COR-L47 (cell line): ENCODE data around the gene BTAF1.
"Not testable (repeated sequence)": the region's sequence is repeated elsewhere in the genome, so short reads cannot be mapped to it uniquely, and the experiment has no call there.

Experiments
- DNase-seq: peaks from one replicate; lab custom pipeline; 2025; lab: John Stamatoyannopoulos, UW

Gene BTAF1

DNA sequence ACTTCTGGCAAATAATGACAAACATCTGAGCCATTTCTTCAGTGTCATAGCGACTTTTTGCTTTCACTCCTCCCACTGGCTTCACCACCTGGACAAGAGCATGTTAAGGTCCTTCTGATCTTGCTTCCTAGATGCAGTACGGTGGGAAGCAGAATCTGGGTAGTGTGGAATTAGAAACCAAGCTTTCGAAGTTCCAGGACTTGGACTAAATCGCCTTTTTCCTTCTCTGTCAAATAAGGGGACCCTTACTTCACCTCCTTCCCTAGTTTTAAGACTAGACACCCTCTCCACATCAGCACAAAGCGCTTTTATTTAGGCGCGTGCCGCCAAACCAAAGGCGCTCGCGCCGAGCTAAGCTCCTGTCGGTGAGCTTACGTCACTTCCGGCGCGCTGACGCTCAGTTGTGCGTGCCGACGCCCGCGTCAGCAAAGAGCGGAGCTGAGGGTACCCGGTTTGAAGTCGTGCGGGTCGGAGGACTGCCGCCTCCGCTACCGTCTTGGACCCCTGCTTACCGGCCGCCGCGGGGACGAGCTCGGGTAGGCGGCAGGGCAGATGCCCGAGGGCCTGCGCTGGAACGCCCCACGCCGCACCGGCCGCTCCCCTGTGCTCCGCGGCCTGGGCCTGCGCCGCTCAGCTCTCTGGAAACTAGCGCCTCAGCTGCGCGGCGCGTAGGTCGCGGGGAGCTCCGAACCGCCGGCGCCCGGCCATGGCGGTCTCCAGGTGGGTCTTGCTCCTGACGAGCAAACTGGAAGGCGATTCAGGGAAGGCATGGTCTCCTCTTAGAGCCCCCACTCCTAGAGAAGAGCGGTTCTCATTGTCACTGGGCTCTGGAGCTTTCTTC lies at the start of gene BTAF1:
Gene BTAF1, plus strand, starts transcription at position 400 of the 841 bp plus-strand sequence. Its CDS starts 307 bp downstream, at position 707.
- peak; percentile 78 for DNase-seq

DNA sequence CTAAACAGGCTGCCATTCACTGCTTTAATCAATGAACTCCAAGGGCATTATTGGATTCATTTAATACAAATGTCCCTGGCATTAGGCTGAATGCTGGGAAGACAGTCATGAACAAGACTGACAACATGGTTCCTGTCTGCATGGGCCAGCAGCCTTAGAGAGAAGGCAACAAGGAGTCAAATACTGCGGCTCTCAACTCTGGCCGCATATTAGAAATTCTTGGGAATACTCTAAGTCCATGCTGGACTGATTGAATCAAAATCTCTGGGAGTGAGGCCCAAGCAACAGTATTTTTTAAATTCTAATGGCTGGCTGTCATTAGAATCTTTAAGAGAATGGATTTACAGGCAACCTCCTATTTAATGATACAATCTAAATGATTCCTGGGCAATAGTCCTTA lies 48.4 kb upstream of the BTAF1 start:
- DNase-seq, result no peak

DNA sequence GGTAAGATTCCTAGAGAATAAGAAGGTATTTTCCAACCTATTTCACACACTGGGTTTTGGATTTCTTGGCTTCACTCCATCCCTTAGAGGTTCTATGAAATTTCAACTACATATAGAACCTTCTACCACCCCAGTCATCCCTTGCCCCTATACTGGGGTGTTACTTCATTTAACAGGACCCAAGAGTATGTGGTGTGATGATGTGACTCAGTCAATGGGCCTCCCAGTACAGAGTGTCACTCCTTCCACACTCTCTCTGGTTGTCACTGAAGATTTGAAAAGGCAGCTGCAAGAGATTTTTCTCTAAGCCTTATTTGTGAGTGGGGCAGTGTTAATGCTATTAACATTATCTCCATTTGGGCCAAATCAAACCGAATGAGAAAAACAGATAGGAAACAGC lies 47.8 kb upstream of the BTAF1 start:
- no peak for DNase-seq

DNA sequence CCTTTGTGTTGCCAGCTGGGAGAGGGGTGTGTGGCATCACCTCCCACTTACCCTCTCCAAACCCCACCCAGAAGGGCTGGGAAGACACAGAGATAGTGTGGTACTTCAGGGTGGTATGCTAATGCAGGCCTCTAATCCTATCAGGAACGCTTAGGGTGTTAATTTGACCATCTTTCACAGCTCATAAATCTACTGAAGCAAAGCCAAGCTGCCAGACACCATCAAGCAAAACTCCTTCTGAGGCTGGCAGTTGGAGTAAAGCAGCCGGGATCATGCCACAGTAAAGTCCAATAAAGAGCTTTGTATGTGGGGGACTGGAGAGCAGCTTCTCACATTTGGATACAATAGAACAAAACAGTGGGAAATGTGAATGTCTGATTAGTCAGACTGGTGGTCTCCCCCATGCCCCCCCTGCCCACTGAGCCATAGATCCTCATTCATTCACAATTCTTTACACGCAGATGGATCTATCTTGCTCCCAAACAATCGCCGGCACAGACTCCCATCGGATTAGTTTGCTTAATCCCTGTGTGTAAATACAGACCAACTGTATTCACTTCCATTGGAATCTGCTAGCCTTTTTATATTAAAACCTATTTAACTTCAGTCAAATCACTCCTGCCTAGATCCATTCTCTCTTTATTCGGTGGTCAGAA lies 43.9 kb upstream of the BTAF1 start:
- DNase-seq, result no peak

DNA sequence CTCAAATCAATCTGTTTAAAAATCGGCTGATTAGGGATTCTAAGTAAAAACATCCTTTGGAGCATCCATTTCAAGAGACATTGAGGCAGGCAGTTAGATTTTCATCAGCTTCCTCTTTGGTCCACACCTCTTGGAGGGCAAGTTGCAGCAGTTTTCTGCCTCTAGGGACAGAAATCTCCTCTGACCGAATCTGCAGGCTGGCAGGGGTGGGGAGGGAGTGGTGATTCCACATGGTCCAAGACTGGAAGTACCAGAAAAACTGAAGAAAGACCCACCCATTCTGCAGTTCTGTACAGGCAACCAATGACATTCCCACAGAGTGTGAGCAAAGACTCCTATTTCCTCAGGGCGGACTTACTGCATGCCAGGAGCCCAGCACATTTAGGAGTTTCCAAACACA lies 43.3 kb upstream of the BTAF1 start:
- DNase-seq, result no peak

DNA sequence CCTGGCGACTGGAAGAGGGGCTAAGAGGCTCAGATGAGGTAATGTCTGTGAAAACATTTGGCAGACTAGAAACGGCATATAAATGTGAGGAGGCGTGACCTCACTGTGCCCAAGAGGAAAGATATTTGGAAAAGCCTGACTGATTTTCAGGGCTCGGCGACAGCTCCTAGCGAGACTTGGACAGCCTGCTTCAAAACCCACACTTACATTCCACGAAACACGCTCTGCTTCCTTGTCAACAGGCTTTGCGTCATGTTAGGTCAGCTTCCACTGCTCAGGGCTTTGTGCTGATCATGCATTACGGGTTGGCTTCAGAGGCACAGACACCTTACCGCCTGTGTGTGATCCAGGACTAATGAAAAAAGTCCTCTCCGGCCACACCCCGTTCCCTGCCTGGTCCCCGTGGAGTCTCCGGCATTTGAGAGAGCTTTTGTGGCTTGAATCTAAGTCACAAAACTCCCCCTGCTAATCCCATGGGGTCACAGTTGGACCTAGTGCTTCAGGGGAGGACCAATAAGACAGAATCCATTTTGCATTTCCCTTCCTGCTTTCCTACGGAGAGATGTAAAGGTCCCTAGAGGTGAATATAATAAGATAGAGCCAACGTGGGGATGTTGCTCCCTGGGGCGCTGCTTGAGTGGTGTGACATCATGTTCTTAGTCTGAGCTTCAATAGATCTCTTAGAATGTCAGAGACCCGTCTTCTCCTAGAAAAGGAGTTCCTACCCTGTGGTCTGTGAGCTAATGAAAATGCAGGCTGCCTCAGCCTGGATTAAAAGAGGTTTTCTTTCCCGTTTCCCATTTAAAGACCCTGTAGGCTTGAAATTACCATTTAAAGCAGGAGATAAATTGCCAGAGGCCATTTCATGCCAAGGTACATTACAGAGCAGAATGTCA lies 39.8 kb upstream of the BTAF1 start:
- no peak for DNase-seq

DNA sequence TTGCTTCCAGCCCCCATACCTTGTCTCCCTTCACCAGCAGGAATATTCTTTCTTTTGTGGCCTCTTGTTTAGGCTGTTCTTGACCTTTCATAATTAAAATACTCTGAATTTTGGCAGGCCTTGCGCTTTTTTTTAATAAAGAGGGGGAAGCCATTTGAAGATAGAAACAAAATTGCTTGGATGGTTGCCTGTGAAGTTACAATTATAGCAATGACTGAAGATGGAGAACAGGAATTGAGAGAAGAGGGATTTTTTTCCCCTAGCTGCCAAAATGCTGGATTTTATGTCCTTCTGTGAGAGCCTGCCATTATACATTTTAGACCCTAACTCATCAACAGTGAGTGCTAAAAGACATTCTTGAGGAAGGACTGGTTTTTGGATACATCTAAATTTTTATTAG lies 39.0 kb upstream of the BTAF1 start:
- no peak for DNase-seq

DNA sequence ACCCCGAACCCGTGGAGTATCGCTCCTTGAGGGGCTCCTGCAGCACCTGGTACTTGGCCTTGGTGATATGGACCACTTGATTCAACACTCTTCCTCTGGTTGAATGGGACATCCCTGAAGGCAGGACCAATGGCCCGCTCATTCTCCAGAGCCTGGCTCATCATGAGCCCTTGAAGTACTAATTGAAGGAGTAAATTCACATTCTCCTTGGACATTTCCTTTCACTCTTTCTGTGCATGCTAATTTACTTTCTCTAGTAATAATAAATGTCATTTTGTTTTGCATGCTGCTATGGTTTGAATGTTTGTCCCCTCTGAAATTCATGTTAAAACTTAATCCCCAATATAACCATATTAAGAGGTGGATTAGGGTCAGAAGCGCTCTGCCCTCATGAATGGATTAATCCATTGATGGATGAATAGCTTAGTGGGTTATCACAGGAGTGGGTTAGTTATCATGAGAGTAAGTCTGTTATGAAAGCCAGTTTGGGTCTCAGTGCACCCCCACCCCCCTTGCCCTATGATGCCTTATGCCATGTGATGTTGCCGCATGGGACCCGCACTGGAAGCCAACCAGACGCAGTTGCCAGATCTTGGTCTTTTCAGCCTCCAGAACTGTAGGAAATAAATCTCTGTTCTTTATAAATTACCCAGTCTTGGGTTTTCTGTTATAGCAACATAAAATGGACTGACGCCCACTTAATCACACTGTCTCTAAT lies 38.0 kb upstream of the BTAF1 start:
- no peak for DNase-seq

DNA sequence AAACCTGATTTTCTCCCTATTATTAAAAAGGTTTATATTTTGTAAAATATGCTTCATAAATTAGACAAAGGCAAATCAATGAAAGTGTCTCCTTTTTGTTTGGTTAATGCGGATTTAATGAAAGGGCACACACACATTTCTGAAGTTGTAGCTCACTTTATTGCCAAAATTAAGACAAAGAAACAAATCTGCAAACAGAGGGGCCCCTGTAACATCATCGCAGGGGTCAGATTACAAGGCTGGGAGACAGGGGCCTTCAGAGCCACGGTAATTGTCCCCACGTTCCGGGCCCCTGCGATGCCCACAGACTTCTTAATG lies 36.7 kb upstream of the BTAF1 start:
- DNase-seq, result no peak

DNA sequence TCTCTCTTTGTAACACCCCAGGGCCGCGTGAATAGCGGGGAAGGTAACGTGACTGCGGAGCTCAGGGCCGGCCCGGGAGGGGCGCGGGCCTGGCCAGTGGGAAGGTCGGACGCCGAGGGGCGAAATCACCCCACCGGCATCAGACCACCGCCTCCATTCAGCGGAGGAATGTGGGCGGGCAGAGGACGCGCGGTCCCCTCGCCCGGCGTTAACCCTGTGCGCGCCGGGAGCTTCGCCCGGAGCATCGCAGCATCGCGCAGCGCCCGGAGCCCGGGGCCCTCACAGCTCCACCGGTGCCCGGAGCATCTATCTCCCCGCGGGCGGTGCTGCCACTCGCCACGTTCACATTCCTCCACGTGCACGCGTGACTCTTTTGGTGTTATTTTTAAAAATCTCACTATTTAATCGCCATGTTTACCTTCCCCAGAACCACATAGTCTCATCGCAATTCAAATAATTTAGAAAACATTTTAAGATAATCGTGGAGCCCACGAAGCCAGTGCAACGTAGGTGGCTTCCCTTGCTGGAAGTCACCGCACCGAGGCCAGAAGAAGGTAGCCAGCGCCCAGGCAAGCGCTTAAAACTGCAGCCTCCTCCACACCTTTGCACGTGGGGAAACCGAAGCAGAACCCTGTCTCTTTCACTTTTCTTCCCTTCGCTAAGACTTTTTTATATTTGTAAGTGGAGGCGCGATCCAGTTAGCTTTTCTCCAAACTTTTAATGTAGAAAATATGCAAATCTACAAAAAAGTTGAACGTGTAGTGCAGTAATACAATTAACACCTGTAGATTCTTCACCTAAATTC lies 36.1 kb upstream of the BTAF1 start:
- DNase-seq, result no peak

DNA sequence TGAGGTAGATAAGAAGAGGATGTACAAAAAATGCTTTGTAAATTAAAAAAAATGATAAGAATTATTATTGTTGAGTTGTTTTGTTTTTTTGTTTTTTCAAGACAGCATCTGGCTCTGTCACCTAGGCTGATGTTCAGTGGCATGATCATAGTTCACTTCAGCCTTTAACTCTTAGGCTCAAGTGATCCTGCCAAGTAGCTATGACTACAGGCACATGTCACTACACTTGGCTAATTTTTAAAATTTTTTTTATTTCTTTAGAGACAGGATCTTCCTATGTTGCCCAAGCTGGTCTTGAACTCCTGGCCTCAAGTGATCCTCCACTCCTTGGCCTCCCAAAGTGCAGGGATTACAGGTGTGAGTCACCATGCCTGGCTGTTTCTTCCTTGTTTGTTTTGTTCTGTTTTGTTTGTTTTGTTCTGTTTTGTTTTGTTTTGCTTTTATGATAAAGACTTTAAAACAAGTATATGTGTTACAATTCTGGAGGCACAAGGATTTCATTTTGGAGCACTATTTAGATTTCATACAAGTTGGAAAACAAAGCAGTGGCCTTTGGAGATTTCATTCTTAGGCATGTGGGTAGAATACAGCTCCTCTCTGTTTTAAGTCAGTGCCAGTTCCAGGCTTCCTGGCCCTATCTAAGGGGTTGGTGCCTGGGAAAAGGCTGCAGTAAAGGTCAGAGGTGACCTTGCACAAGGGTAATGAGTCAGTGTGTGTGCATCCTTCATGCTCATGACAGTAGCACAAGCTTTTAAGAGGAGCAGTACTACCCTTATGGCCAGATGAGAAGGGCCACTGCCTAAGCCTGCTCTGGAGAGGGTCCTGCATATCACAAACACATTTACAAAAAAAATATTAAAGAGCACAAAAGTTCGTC lies 32.2 kb upstream of the BTAF1 start:
- DNase-seq, result no peak

DNA sequence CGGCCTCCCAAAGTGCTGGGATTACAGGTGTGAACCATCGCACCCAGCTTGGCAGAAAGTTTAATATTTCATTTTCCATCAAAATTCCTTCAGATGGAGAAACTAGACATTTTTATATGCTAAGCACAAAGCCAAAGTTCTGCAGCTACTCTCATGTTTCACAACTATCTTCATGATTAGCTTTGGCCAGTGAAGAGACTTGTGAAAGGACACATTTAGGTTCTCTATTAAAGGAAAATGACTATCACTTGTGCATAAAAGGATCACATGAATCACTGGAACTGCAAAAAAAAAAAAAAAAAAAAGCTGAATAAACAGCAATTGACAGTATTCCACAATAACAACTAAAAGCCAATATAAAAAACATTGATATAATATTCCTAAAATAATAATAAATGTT lies 30.5 kb upstream of the BTAF1 start:
- DNase-seq, result no peak

DNA sequence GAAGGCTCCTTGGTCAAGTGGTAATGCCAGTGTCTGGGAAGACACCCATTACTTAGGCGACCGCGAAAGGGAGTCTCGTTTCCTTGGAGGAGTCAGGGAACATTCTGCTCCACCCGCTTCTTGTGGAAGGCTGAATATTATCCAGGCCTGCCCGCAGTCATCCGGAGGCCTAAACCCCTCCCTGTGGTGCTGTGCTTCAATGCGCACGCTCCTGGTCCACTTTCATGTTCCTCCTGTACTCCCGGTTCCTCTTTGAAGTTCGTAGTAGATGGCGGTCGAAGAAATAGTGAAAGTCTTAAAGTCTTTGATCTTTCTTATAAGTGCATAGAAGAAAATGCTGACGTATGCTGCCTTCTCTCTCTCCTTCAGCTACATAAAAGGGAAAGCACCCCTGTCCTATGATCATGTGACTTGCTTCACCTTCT lies 29.3 kb upstream of the BTAF1 start:
- not testable (repeated sequence) for DNase-seq

DNA sequence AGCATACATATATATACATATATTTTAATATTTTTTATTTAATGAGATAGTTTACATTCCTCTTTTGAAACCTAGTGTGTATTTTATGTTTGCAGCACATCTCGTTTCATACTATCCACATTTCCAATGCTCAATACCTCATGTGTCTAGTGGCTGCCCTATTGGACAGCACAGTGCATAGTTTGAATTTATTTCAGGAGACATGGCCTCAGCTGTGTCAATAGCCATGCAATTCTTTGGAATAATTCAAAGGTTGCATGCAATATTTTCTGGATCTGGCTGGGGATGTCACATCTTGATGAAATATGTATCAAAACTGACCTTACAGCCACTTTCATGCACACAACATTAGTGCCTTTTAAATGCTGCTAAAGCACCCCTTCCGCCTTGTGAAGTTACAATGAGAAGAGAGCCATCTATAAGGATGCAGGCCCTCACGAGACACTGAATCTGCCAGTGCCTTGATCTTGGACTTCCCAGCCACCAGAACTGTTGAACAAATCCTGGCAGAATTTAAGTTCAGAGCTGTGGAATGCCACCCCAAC lies 27.3 kb upstream of the BTAF1 start:
- DNase-seq, result no peak

DNA sequence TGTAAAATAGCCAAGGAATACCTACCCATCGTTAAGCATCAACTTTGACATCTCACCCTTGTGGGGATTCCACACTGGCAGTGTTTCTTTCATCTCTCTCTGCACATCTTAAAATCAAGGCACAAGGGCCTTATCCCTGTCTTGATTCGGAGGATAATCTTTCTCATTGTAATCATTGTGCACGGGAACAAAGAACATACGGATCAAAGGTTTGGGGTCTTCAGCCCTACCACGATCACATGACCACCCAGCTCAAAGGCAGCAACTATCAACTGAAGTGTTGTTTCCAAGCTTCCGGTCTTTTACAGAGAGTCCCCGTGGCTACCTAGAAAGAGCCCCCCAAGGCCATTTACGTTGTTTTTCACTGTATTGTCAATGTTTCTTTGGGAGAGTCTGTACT lies 26.1 kb upstream of the BTAF1 start:
- DNase-seq, result no peak

DNA sequence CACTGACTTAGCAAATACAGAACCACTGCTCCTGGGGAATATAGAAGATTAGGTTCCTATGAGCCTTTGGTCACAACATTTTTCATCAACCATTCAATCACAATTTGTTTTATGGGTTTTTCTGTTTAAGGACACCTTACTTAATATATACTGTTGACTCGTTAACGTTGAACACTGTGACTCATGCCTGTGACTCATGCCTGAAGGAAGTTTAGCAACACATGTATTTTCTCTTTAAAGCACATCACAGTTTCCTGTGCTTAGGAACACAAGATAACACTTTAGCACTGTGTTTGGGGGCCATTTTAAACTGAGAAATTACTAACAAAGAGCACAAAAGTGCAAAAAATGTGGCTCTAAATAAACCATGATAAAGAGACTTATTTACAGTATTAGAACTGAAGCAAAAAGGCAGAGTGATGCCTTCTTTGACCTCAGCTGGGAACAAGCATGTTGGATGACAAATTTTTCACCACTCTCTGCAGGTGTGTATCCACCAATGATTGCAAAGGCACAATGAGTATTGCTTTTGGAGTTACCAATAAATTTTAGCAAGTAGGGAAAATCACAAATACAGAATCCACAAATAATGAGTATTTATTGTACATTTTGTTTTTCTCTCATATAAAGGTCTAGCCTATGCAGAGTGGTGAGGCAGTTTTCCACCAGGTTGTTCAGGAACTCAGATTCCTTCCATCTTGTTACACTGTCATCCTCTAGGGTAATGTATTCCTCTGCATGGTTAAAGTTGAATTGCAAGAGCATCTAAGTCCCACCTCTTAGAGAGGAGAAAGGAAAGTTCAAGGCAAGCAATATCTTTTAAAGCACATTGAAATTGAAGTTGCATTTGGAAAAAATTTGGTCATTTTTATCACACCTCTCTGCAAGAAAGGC lies 21.5 kb upstream of the BTAF1 start:
- DNase-seq, result no peak

DNA sequence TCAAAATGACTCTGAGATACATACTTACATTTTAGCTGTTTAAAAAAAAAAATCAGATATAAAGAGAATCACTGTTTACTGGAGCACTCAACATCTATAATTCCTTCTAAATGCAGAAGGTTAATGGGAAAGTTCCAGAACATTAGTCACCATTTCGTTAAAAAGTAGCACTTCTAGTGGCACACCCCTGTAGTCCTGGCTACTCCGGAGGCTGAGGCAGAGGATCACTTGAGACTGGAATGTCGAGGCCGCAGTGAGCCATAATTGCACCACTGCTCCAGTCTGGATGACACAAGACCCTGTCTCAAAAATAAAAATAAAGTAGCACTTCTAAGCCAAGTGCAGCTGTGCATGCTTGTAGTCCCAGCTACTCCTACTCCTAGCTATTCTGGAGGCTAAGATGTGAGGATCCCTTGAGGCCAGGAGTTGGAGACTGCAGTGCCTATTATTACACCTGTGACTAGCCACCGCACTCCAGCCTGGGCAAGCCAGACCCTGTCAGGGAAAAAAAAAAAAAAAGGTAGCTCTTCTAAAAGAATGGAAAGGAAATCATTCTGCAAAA lies 16.5 kb upstream of the BTAF1 start:
- DNase-seq, result no peak

DNA sequence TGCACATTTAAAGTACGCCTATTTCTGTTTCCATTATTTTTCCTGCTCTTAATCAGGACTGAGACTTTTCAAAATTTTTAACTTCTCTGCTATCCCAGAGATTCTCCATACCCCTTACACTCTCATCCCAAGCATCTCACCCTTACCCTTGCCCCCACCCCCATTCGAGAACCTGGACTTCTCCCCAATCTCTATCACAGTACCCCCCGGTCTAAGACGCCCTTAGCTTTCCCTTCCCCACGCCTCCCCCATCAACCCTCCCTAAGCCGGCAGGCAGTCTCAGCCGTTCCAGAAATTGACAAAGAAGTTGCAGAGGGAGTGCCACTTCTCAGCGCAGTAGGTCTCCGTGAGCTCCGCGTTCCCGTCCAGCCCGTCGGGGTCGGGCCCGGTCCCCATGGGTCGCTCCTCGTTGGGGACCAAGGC lies 15.6 kb upstream of the BTAF1 start:
- DNase-seq, result no peak
